NCI-H82 treated with DMSO at 0.1 percent for 48 hours (cell line): Measurements from ENCODE around the gene ZNRF4.

Experiments
- DNase-seq: peaks from one replicate; lab custom pipeline; 2025; ENCODE audit not compliant: unreplicated experiment; lab: John Stamatoyannopoulos, UW

Gene ZNRF4

GRCh38 chr19:5439452-5439851, 15.8 kb upstream of the ZNRF4 start:
- no peak for DNase-seq

- no peak for DNase-seq
These were observed 14.9 kb upstream of the ZNRF4 start for GRCh38 chr19:5440299-5440698.

- no peak for DNase-seq
These were observed 11.5 kb upstream of the ZNRF4 start for GRCh38 chr19:5443723-5444122.

GRCh38 chr19:5444431-5444830, 10.8 kb upstream of the ZNRF4 start:
- DNase-seq: no peak

DNA sequence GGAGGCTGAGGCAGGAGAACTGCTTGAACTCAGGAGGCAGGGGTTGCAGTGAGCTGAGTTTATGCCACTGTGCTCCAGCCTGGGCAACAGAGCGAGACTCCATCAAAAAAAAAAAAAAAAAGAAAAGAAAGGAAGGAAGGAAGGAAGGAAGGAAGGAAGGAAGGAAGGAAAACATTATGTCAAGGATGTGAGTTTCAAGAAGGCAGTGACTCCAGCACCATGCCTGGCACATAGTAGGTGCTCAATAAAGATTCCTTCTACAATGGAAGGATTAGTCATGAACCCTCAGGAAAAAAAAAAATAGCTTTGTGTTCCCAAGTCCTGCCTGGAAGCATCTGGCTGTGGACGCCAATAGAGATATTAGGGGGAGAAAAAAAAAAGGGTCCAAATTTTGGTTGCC, 10.1 kb upstream of the ZNRF4 start:
- no peak for DNase-seq

- no peak for DNase-seq
These were observed 9.6 kb upstream of the ZNRF4 start for GRCh38 chr19:5445561-5446055.

- DNase-seq: no peak
These were observed 7.4 kb upstream of the ZNRF4 start for GRCh38 chr19:5447700-5448311.

DNA sequence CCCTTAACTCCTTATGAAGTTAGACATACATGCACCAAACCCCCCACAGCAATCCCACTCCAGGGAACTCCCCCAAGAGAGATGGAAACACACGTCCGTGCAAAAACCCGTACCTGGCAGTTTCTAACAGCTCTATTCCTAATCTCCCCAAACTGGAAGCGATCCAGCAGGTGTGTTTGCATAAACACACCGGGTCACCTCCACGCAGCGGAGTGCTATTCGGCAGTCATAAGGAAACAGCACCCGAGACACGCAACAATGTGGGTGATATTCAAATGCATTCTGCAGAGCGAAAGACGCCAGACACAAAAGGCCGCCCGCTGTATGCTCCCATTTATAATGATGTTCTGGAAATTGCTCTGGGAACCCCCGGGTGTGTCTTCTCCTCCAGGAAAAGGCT, 6.8 kb upstream of the ZNRF4 start:
- no peak for DNase-seq

DNA sequence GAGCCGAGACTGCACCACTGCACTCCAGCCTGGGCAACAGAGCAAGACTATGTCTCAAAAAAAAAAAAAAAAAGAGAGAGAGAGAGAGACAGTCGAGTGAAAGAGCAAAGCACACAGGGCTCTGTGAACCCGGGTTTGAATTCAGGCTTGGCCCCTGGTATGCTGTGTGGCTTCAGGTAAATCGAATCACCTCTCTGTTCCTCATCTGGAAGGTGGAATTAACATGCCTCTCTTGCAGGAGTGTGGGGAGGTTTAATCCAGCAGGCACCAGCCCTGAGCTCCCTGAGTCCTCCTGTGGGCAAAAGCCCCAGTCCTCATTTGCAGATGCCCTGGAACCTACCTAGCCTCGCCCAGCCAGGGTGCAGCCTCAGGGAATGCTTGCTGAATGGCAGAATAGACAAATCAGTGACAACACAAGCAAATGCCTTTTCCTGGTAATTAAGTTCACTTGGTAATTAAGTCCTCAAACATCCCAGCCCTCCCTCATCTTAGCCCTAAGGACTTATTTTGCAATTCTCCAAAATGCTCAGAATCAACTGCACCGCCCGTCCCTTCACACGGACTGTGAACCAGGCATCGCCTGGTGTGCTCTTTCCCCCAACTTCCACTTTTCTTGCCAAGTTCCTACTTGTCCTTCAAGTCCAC, 4.6 kb upstream of the ZNRF4 start:
- DNase-seq: no peak

GRCh38 chr19:5451494-5451893, 3.7 kb upstream of the ZNRF4 start:
- DNase-seq: no peak

- peak; percentile 35 for DNase-seq
These were observed 2.3 kb upstream of the ZNRF4 start for GRCh38 chr19:5452594-5453565.

GRCh38 chr19:5454743-5455142, 474 bp upstream of the ZNRF4 start:
- no peak for DNase-seq

- no peak for DNase-seq
These were observed 1.1 kb downstream of the ZNRF4 start for GRCh38 chr19:5456130-5456840.

- no peak for DNase-seq
These were observed 1.6 kb downstream of the ZNRF4 start for GRCh38 chr19:5456841-5457200.

- DNase-seq: no peak
These were observed 2.5 kb downstream of the ZNRF4 start for GRCh38 chr19:5457709-5458108.

DNA sequence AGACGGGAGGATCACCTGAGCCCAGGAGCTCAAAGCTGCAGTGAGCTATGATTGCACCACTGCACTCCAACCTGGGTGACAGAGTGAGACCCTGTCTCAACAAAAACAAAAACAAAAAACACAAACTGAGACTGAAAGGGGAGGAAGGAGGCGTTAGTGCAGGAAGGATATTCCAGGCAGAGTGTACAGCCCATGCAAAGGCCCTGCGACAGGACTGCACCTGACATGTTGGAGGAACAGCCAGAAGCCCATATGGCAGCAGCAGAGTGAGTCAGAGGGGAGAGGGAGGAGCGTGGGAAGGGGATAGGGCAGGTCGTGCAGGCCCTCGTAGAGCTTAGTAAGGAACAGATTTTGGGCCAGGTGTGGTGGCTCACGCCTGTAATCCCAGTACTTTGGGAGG, 3.2 kb downstream of the ZNRF4 start:
- DNase-seq: no peak

- DNase-seq: no peak
These were observed 4.1 kb downstream of the ZNRF4 start for GRCh38 chr19:5459360-5459759.

DNA sequence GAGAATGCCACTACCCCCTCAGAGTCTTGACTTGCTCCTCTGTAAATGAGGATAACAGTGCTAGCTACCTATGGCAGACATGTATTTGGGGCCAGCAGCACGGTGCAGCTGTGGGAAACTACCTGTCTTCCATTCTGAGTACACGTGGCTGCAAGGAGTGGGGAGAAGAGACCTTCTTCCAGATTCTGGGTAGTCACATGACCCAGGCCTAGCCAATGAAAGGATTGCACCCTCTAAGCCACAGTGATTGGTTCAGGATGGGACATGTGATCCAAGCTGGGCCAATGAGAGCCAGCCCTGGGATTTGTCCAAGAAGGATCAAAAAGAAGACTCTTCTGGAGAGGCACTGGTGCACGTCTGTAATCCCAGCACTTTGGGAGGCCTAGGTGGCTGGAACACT, 5.5 kb downstream of the ZNRF4 start:
- no peak for DNase-seq

- no peak for DNase-seq
These were observed 8.7 kb downstream of the ZNRF4 start for GRCh38 chr19:5463959-5464358.

DNA sequence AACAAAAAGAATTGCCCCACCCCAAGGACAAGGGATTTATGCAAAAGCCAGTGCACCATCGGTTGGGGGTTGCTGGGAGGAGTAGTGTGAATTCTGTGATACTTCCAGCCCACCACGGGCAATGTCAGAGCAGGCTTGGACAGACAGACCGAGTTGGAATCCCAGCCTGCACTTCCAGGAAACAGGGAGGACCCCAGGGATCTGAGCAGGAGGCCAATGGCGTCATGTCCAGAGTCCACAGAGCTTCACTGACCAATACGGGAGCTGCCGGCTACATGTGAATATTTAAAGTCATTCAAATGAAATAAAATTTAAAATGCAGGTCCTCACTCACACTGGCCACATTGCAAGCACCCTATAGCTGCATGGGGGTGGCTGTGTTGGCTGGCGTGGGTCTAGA, 10.9 kb downstream of the ZNRF4 start:
- DNase-seq: no peak

DNA sequence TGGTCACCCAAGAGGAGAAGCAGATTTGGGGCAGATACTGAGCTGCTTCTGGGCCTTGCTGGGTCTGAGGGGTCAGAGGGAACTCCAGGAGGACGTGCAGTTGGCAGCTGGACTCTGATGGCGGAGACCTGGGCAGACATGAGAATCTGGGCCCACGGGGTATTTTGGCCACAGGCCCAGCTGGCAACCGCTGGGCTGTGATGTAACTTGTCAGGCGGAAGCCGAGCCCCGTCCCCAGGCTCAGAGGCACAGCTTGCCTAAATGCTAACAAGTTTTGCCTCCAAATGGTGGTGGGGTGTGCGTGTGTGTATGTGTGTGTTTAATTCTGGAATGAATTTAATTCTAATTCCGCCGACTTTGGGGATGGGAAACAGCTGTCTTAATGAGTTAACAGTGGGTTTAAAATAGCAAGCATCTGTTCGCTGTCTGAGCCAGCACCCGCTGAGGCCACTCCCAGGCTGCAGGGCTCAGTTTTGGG, 11.6 kb downstream of the ZNRF4 start:
- DNase-seq: no peak
